GM12801 (cell line): ENCODE data around the gene SLX4IP.

ENCODE experiments used
- TF ChIP-seq, protein P1 (sequence below): IDR thresholded peaks from one replicate; pipeline ENCODE4 v1.5.1; 2011; ENCODE audit warnings: control low read depth; ENCODE audit not compliant: insufficient read length; ENCODE audit errors: extremely low read depth

Gene SLX4IP

GRCh38 chr20:10673176-10673841 is 238.2 kb downstream of the SLX4IP start:
- TF ChIP-seq, protein P1, sequence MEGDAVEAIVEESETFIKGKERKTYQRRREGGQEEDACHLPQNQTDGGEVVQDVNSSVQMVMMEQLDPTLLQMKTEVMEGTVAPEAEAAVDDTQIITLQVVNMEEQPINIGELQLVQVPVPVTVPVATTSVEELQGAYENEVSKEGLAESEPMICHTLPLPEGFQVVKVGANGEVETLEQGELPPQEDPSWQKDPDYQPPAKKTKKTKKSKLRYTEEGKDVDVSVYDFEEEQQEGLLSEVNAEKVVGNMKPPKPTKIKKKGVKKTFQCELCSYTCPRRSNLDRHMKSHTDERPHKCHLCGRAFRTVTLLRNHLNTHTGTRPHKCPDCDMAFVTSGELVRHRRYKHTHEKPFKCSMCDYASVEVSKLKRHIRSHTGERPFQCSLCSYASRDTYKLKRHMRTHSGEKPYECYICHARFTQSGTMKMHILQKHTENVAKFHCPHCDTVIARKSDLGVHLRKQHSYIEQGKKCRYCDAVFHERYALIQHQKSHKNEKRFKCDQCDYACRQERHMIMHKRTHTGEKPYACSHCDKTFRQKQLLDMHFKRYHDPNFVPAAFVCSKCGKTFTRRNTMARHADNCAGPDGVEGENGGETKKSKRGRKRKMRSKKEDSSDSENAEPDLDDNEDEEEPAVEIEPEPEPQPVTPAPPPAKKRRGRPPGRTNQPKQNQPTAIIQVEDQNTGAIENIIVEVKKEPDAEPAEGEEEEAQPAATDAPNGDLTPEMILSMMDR: no peak

DNA sequence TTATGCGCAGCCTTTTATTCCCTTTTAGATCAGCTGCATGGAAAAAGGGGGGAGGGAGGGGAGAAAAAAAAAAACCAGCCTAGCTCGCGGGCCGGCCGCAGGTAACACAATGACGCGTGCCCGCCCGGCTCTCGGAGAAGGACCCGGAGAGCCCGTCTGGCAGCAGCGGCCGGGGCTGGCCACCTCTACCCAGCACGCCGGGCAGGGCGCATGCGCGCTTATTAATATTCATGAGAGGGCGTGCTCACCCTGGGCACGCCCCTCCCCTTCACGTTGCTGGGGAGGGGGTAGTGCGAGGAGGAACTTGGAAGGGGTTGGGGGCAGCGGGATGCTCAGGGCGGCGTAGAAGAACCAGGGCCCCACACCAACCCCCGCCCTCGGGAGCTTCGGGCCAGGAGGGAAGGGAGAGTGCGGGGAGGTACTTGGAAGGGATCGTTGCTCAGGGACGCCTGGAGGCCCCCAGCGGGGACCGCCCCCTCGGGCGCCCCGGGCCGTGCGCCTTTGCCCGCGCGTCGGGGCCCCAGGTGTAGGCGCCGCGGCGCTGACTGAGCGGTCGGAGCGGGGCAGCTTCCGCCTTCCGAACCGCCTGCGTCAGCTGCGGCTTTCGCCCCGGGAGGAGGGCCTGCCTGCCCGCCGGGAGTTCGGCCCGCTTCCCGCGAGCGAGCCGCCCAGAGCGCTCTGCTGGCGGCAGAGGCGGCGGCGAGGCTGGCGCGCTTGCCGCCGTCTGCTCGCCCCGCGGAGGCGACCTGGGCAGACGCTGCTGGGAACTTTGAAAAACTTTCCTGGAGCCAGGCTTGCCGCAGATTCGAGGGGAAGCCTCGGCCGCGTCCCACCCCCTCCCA is 239.0 kb downstream of the SLX4IP start, which contains the start of gene JAG1:
Gene JAG1, minus strand, starts transcription at position 158 of the 842 bp plus-strand sequence. CDS start 469 bp downstream, outside the sequence.
- TF ChIP-seq, protein P1: no peak

GRCh38 chr20:10674684-10675449 is 239.8 kb downstream of the SLX4IP start:
- TF ChIP-seq, protein P1: no peak

- TF ChIP-seq, protein P1: no peak
Observed at GRCh38 chr20:10675450-10675848, 240.3 kb downstream of the SLX4IP start.

- TF ChIP-seq, protein P1: no peak
Observed at GRCh38 chr20:10676518-10676917, 241.4 kb downstream of the SLX4IP start.
